ENCODE measurements around the gene SLC38A3. TPM values are rescaled to one million over a fixed set of nuclear protein-coding genes. Genes with fewer than 3 reads are reported as not detected.

The SLC38A3 gene
- total and polyA plus RNA-seq, 2 donors (not counting 3 experiments of a cell fraction or from before 2014, with no cell fraction given): 0.60 to 1.1 TPM

DNA sequence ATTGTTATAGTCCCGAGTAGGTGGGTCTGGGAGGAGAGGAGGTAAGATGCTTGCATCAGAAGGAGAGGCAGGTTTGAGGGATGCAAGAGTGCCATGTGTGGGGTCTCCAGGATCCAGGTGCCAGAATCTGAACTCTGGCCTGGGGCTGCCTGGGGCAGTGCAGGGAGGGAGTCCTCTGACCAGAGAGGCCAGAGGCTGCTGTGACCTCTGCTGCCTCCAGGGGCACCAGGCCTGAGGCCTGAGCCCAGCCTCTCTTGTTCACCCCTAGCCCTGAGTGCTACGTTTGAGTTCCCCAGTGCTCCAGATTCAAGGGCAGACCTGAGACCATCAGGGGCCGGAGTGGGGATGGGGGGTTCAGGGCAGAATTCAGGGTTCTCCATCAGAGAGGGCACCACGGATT, 7.4 kb downstream of the SLC38A3 start:
- no peak overlapping the region for H3K4me3 ChIP-seq (replicated peaks in 1 of 3; ENCODE audit: insufficient read depth in 1 of 3, low read depth in 1 of 3, low read length in 3 of 3)

More for the DNA sequence above, 7.4 kb downstream of the SLC38A3 start:
- no TSS peak for BruUV-seq (replicated peaks)
- no peak for TF ChIP-seq MYC (IDR thresholded peaks at IDR 0.05; ENCODE audit: low read depth, low read length)
- no peak for TF ChIP-seq POLR2A (IDR thresholded peaks at IDR 0.05; ENCODE audit: low read depth, low read length)
- TF ChIP-seq, protein P1, sequence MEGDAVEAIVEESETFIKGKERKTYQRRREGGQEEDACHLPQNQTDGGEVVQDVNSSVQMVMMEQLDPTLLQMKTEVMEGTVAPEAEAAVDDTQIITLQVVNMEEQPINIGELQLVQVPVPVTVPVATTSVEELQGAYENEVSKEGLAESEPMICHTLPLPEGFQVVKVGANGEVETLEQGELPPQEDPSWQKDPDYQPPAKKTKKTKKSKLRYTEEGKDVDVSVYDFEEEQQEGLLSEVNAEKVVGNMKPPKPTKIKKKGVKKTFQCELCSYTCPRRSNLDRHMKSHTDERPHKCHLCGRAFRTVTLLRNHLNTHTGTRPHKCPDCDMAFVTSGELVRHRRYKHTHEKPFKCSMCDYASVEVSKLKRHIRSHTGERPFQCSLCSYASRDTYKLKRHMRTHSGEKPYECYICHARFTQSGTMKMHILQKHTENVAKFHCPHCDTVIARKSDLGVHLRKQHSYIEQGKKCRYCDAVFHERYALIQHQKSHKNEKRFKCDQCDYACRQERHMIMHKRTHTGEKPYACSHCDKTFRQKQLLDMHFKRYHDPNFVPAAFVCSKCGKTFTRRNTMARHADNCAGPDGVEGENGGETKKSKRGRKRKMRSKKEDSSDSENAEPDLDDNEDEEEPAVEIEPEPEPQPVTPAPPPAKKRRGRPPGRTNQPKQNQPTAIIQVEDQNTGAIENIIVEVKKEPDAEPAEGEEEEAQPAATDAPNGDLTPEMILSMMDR (IDR thresholded peaks at IDR 0.05; ENCODE audit: extremely low read depth in 1 of 2, insufficient read depth in 1 of 2, low read depth in 1 of 2, low read length in 2 of 2): no peak
- TF ChIP-seq JUN (IDR thresholded peaks at IDR 0.05; ENCODE audit: borderline replicate concordance, insufficient read depth, insufficient read length, low read depth): no peak
- TF ChIP-seq, protein P2, sequence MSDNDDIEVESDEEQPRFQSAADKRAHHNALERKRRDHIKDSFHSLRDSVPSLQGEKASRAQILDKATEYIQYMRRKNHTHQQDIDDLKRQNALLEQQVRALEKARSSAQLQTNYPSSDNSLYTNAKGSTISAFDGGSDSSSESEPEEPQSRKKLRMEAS (IDR thresholded peaks at IDR 0.05; ENCODE audit: insufficient read depth, insufficient read length): no peak
- TF ChIP-seq POLR2AphosphoS5 (IDR thresholded peaks at IDR 0.05; ENCODE audit: insufficient read depth, low read depth, low read length): no peak
- TF ChIP-seq EZH2 (IDR thresholded peaks at IDR 0.05; ENCODE audit: borderline replicate concordance, low read depth, low read length, severe bottlenecking): no peak
- no peak for TF ChIP-seq FOS (IDR thresholded peaks at IDR 0.05; ENCODE audit: borderline replicate concordance, insufficient read depth, low read length)
- TF ChIP-seq GATA2 (IDR thresholded peaks at IDR 0.05; ENCODE audit: insufficient read depth, insufficient read length, low read depth, low read length): no peak
- dilution Hi-C loops (cut with MboI; ENCODE audit: extremely low pct_ligation_motif_present, low sequenced_read_pairs): no loop called here
- Histone ChIP-seq H3K9me1 (replicated peaks; ENCODE audit: control insufficient read depth, extremely low read depth, insufficient read depth, low read length) (no peaks in the 10 kb centered on the region), H3K27me3 (ENCODE audit: control insufficient read depth in 2 of 2, insufficient read depth in 2 of 2, low read length in 2 of 2) (no peaks in the 10 kb centered on the region), H3K9me3 (replicated peaks; ENCODE audit: control insufficient read depth, insufficient read depth, low read length) (no peaks in the 10 kb centered on the region), H4K20me1 (replicated peaks; ENCODE audit: control insufficient read depth, extremely low read depth, insufficient read depth, low read length) (no peaks in the 10 kb centered on the region), H3K36me3 (ENCODE audit: control insufficient read depth in 2 of 2, extremely low read depth in 1 of 2, insufficient read depth in 2 of 2, low read length in 2 of 2) (no peaks in the 10 kb centered on the region), H3K4me1 (ENCODE audit: control insufficient read depth, extremely low read depth, insufficient read depth, low read length) (no peaks in the 10 kb centered on the region), H3K27ac (ENCODE audit: insufficient read depth, low read depth, low read length) (no peak overlapping the region), H3K79me2 (ENCODE audit: control insufficient read depth, insufficient read depth, low read length) (no peaks in the 10 kb centered on the region), H2AFZ (ENCODE audit: low read depth, low read length) (no peak overlapping the region), H3K4me2 (ENCODE audit: insufficient read depth, low read length) (no peak overlapping the region), H3K9ac (replicated peaks; ENCODE audit: extremely low read depth, insufficient read depth, low read length) (no peak overlapping the region)
- ChIA-PET CTCF (interaction anchor here (5.9 to 6.4 kb wide), 2 partner anchors 14 to 18 kb away, joined by 43 to 53 read pairs; no protein-coding TSS in a partner anchor), POLR2A (no interaction called here)
- intact Hi-C loops (cut with micrococcal nuclease): no loop called here
- no peak for DNase-seq (ENCODE audit: low read depth, low spot score)
- no peak for FAIRE-seq
